Lower lobe of right lung (tissue), 2 donors: ENCODE data around the gene ANKRD10. TPM values are rescaled to one million over a fixed set of nuclear protein-coding genes. Genes with fewer than 3 reads are reported as not detected.
A peak's percentile ranks its signal among the peaks of the same experiment; 100 is the strongest.

Source experiments
- ATAC-seq, 2 donors: fragments of 200-7000 bp; cut with Tn5 transposase; one replicate each; pipeline ENCODE4 v1.9.1; 2020 to 2022; ENCODE audit warnings: mild to moderate bottlenecking in 2 of 2, moderate library complexity in 2 of 2
- DNase-seq: peaks from one replicate; pipeline ENCODE4 v3.0.0-alpha.2; 2020
- H3K27ac ChIP-seq: fragments of 200-600 bp; one replicate; pipeline ENCODE4 v1.8.0; 2022
- H3K27me3 ChIP-seq: fragments of 200-600 bp; one replicate; pipeline ENCODE4 v1.8.0; 2022; ENCODE audit warnings: low read depth
- H3K36me3 ChIP-seq: fragments of 200-600 bp; one replicate; pipeline ENCODE4 v1.8.0; 2022; ENCODE audit warnings: mild to moderate bottlenecking
- H3K4me1 ChIP-seq: fragments of 200-600 bp; one replicate; pipeline ENCODE4 v1.8.0; 2022
- H3K4me3 ChIP-seq: fragments of 200-600 bp; one replicate; pipeline ENCODE4 v1.8.0; 2022; ENCODE audit warnings: mild to moderate bottlenecking
- H3K9me3 ChIP-seq: fragments of 200-600 bp; one replicate; pipeline ENCODE4 v1.8.0; 2022
- CTCF ChIP-seq: fragments of 200-600 bp; IDR thresholded peaks from one replicate; pipeline ENCODE4 v1.8.0; 2022; ENCODE audit warnings: antibody characterized with exemption, mild to moderate bottlenecking
- intact Hi-C: fragments of 100-400 bp; cut with DNase I; formaldehyde crosslinking; loops from one replicate; pipeline ENCODE4 v1.11.0; 2022
- total RNA-seq: library from RNA; stranded (reverse); fragmentation: NEBNext Ultra II Directional; extraction: Animal tissue kit (Norgen Biotek cat#: 25700); gene quantifications from one replicate; pipeline ENCODE4 v1.2.1, GENCODE V29; 2021
- donor health status: DM: no; HTN: yes; CAD: no; lungs with severe emphysema.

The ANKRD10 gene
- total RNA-seq, 1 donor from 2014 or later = 132 TPM

DNA sequence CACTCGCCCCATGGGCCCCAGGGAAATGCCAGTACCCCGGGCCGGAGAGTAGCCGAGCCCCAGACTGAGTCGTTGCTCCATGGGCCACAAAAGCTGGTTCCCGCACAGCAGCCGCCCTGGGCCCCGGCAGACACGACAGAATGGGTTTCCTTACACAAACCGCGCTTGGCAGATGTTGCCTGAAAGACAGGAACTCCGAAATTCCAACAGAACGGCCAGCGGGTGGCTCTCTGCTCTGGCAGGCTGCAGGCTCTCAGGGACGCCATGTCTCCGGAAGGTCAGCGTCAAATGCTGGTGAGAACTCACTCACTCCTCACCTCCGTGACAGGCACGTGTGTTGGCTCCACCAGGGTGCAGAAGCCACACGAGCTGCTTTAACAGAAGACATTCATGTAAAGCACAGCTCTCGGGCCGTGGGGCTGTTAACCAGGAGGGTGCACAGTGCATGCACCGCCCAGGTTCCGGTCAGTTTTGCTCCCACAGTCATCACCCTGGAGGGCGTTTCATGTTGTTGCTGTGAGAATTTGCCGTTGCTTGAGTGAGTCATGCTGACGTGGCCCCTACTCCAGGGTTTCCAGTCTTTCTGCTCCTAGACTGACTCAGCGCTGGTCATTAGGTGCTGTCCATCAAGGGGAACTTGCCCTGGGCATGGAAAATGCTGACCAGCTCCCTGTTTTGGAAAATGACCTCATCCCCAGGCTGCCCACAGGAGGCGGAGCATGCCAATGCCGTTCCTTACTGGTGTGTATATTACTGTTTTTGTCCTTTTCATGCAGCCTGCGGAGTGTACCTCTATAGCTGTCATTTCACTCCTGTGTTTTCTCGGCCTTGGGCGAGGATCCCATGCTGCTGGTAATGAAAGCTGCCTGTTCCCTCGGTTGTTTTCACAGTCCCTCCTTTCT, 44.8 kb downstream of the ANKRD10 start:
- DNase-seq (peak; percentile 76), ATAC-seq (peak; percentile 87)
- H3K9me3 ChIP-seq = no peaks in the 10 kb centered on the region
- no peaks in the 10 kb centered on the region for H3K27me3 ChIP-seq
- no peaks in the 10 kb centered on the region for H3K36me3 ChIP-seq
- H3K4me1 ChIP-seq = peaks cover 20% of the 10 kb centered on the region
- H3K27ac ChIP-seq = peak overlapping the region; percentile 79
- TF ChIP-seq CTCF = peak; percentile 7
- intact Hi-C loops = no loop called here
- H3K4me3 ChIP-seq = peak overlapping the region; percentile 41

GRCh38 chr13:110869231-110869804, 45.6 kb downstream of the ANKRD10 start:
- peaks cover 15% of the 10 kb centered on the region for H3K4me1 ChIP-seq
- intact Hi-C loops = no loop called here
- no peak for TF ChIP-seq CTCF
- no peaks in the 10 kb centered on the region for H3K27me3 ChIP-seq
- peak overlapping the region; percentile 79 for H3K27ac ChIP-seq
- peak overlapping the region; percentile 41 for H3K4me3 ChIP-seq
- no peak for DNase-seq
- no peaks in the 10 kb centered on the region for H3K9me3 ChIP-seq
- H3K36me3 ChIP-seq = no peaks in the 10 kb centered on the region
- ATAC-seq = peak; percentile 37 to 40

DNA sequence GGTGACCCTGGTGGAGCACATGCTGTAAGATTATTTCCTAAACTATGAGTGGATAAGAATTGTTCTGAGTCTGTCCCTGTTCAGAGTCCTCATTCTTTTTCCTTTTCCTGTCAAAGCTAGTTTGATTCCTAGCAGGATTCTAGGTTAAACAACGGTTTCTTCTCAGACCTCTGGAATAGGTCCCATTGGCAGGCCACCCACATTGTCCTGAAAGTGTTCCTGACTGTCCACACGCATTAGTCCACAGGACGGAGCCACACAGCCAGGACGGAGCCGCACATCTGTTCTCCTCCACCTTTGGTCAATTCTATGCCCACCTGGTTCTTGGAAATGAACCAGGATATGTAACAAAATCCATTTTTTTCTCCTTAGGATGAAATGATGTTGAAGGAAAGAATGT, 46.1 kb downstream of the ANKRD10 start:
- H3K27ac ChIP-seq = peak overlapping the region; percentile 79
- ATAC-seq (no peak), DNase-seq (no peak)
- intact Hi-C loops = no loop called here
- peaks cover 12% of the 10 kb centered on the region for H3K4me1 ChIP-seq
- TF ChIP-seq CTCF = no peak
- no peaks in the 10 kb centered on the region for H3K36me3 ChIP-seq
- no peak overlapping the region for H3K4me3 ChIP-seq
- no peaks in the 10 kb centered on the region for H3K9me3 ChIP-seq
- H3K27me3 ChIP-seq = no peaks in the 10 kb centered on the region

- Histone ChIP-seq H3K4me3 (no peak overlapping the region), H3K27ac (no peak overlapping the region), H3K36me3 (no peaks in the 10 kb centered on the region), H3K27me3 (no peaks in the 10 kb centered on the region), H3K9me3 (no peaks in the 10 kb centered on the region), H3K4me1 (peaks cover 12% of the 10 kb centered on the region)
- intact Hi-C loops = no loop called here
- no peak for TF ChIP-seq CTCF
- no peak for ATAC-seq
- no peak for DNase-seq
These were observed 47.5 kb downstream of the ANKRD10 start for GRCh38 chr13:110867380-110867779.

- ATAC-seq (no peak), DNase-seq (no peak)
- H3K9me3 ChIP-seq = no peaks in the 10 kb centered on the region
- intact Hi-C loops = no loop called here
- no peak for TF ChIP-seq CTCF
- no peak overlapping the region for H3K27ac ChIP-seq
- no peaks in the 10 kb centered on the region for H3K36me3 ChIP-seq
- H3K4me3 ChIP-seq = no peak overlapping the region
- H3K27me3 ChIP-seq = no peaks in the 10 kb centered on the region
- H3K4me1 ChIP-seq = peaks cover 12% of the 10 kb centered on the region
These were observed 48.2 kb downstream of the ANKRD10 start for GRCh38 chr13:110866491-110867170.
